Stimulated activated CD4-positive, alpha-beta T cell treated with anti-CD3 and anti-CD28 coated beads, TNF-alpha, amount 100 ng/mL, for 4 hours (primary cell): ENCODE measurements around the gene KYAT1.
"Not testable (repeated sequence)": the region's sequence is repeated elsewhere in the genome, so short reads cannot be mapped to it uniquely, and the experiment has no call there.

Experiments used
- DNase-seq, 3 experiments: peaks; one replicate each; pipeline ENCODE4 v3.0.0-alpha.2; 2020; ENCODE audit warnings: low read depth in 3 of 3

Gene KYAT1

GRCh38 chr9:128885376-128885775, 3.6 kb upstream of the KYAT1 start:
- DNase-seq: no peak

- DNase-seq: no peak
These were observed 2.4 kb upstream of the KYAT1 start for GRCh38 chr9:128884164-128884563.

- no peak for DNase-seq
These were observed 1.2 kb upstream of the KYAT1 start for GRCh38 chr9:128882677-128883603.

GRCh38 chr9:128877852-128878251, 3.9 kb downstream of the KYAT1 start:
- DNase-seq: no peak

- not testable (repeated sequence) for DNase-seq
These were observed 10.8 kb downstream of the KYAT1 start for GRCh38 chr9:128870941-128871265.

GRCh38 chr9:128870128-128870940, 11.4 kb downstream of the KYAT1 start:
- no peak for DNase-seq

GRCh38 chr9:128863647-128864046, 18.1 kb downstream of the KYAT1 start:
- peak; percentile 71 to 86 (median 77) for DNase-seq

- no peak for DNase-seq
These were observed 19.3 kb downstream of the KYAT1 start for GRCh38 chr9:128862401-128862851.

GRCh38 chr9:128861501-128861900, 20.2 kb downstream of the KYAT1 start:
- DNase-seq: no peak

- DNase-seq: no peak
These were observed 20.8 kb downstream of the KYAT1 start for GRCh38 chr9:128860937-128861336.

- not testable (repeated sequence) for DNase-seq
These were observed 23.3 kb downstream of the KYAT1 start for GRCh38 chr9:128858476-128858875.

- DNase-seq: not testable (repeated sequence)
These were observed 27.3 kb downstream of the KYAT1 start for GRCh38 chr9:128854454-128854853.

- DNase-seq: not testable (repeated sequence)
These were observed 29.1 kb downstream of the KYAT1 start for GRCh38 chr9:128852646-128853045.

- DNase-seq: not testable (repeated sequence)
These were observed 29.8 kb downstream of the KYAT1 start for GRCh38 chr9:128851779-128852600.

- DNase-seq: not testable (repeated sequence)
These were observed 30.7 kb downstream of the KYAT1 start for GRCh38 chr9:128851024-128851423.

GRCh38 chr9:128847803-128848202, 33.9 kb downstream of the KYAT1 start:
- no peak for DNase-seq

GRCh38 chr9:128846680-128847030, 35.1 kb downstream of the KYAT1 start:
- DNase-seq: no peak

- DNase-seq: no peak
These were observed 36.4 kb downstream of the KYAT1 start for GRCh38 chr9:128845186-128845931.

GRCh38 chr9:128843171-128843570, 38.6 kb downstream of the KYAT1 start:
- DNase-seq: not testable (repeated sequence)

- no peak for DNase-seq
These were observed 39.9 kb downstream of the KYAT1 start for GRCh38 chr9:128841694-128842492.
